HepG2 (cell line): Measurements from ENCODE around the gene ZBTB4. TPM values are rescaled to one million over a fixed set of nuclear protein-coding genes. Genes with fewer than 3 reads are reported as not detected.
"Not testable (repeated sequence)": the region's sequence is repeated elsewhere in the genome, so short reads cannot be mapped to it uniquely, and the experiment has no call there.

Experiments
- ATAC-seq: fragments of 200-7000 bp; cut with Tn5 transposase; 3 replicates; pipeline ENCODE4 v1.9.1; 2020; ENCODE audit warnings: mild to moderate bottlenecking, moderate library complexity
- BruUV-seq: library from RNA; stranded (reverse); fragments of 400-500 nt; replicated peaks from 2 replicates; lab custom pipeline; 2021; lab: Mats Ljungman, UMichigan
- CTCF ChIA-PET: fragments of 300-600 bp; formaldehyde crosslinking; extraction: SDS; loops from one replicate; lab custom pipeline; 2021; ENCODE audit warnings: low total read pairs, inconsistent platforms, low intra/inter-chr PET ratio; lab: Yijun Ruan, JAX
- POLR2A ChIA-PET: fragments of 350-600 bp; sonication (Branson Sonifier 250); formaldehyde crosslinking; loops from one replicate; lab custom pipeline; 2020; ENCODE audit warnings: antibody characterized with exemption, inconsistent platforms; lab: Yijun Ruan, JAX
- DNase-seq: peaks from one replicate; pipeline ENCODE4 v3.0.0-alpha.2; 2015; ENCODE audit warnings: low spot score
- FAIRE-seq: peaks from 3 replicates; lab custom pipeline; 2011; peaks lifted over from hg19 to GRCh38; lab: Jason Lieb, UNC
- H2AFZ ChIP-seq: one replicate; pipeline ENCODE4 v1.6.1; 2011; ENCODE audit warnings: low read length, inconsistent platforms
- H3K27ac ChIP-seq: fragments of 300-600 bp; 3 replicates; pipeline ENCODE4 v1.8.0; 2011; ENCODE audit warnings: mixed run types, mild to moderate bottlenecking, mixed read lengths, low read length, inconsistent platforms; ENCODE audit not compliant: insufficient read depth; ENCODE audit errors: extremely low read length
- H3K27me3 ChIP-seq, 2 experiments: fragments of 200-600 bp in 1 of 2; 2 replicates in 1 of 2; 3 replicates in 1 of 2; pipeline versions ENCODE4 v1.6.0 to v1.8.0; 2011; ENCODE audit warnings: low read length in 2 of 2, mild to moderate bottlenecking in 2 of 2, moderate library complexity in 2 of 2, inconsistent platforms in 1 of 2; ENCODE audit not compliant: insufficient read depth in 2 of 2, control insufficient read depth in 1 of 2
- H3K36me3 ChIP-seq, 2 experiments: fragments of 200-600 bp in 1 of 2; replicated peaks in 1 of 2; 2 replicates in 1 of 2; 3 replicates in 1 of 2; pipeline versions ENCODE4 v1.5.1 to v1.8.0; 2011; ENCODE audit warnings: low read length in 2 of 2, inconsistent platforms in 1 of 2; ENCODE audit not compliant: insufficient read depth in 2 of 2, control insufficient read depth in 1 of 2
- H3K4me1 ChIP-seq: 2 replicates; pipeline ENCODE4 v1.5.1; 2012; ENCODE audit warnings: low read length, inconsistent platforms; ENCODE audit not compliant: insufficient read depth
- H3K4me2 ChIP-seq: 2 replicates; pipeline ENCODE4 v1.6.0; 2011; ENCODE audit warnings: low read depth, low read length, inconsistent platforms
- H3K4me3 ChIP-seq, 3 experiments: fragments of 200-600 bp in 1 of 3; sonication (generic), shearing (Covaris generic) in 1 of 3; replicated peaks in 1 of 3; 2 replicates each; pipeline ENCODE4 v1.5.1; 2011 to 2016; ENCODE audit warnings: low read length in 3 of 3, inconsistent platforms in 2 of 3, low read depth in 2 of 3, mild to moderate bottlenecking in 2 of 3, control low read depth in 1 of 3, mixed read lengths in 1 of 3; ENCODE audit not compliant: insufficient read depth in 1 of 3
- H3K79me2 ChIP-seq: one replicate; pipeline ENCODE4 v1.6.1; 2011; ENCODE audit warnings: low read length, inconsistent platforms; ENCODE audit not compliant: insufficient read depth
- H3K9ac ChIP-seq: 2 replicates; pipeline ENCODE4 v1.6.0; 2011; ENCODE audit warnings: mild to moderate bottlenecking, low read depth, low read length, inconsistent platforms; ENCODE audit not compliant: insufficient read depth
- H3K9me3 ChIP-seq: 2 replicates; pipeline ENCODE4 v1.5.1; 2012; ENCODE audit warnings: mild to moderate bottlenecking, low read length
- H4K20me1 ChIP-seq: 2 replicates; pipeline ENCODE4 v1.6.0; 2011; ENCODE audit warnings: inconsistent platforms, mild to moderate bottlenecking, low read length, moderate library complexity; ENCODE audit not compliant: insufficient read depth
- CAMTA2 ChIP-seq: sonication (generic); formaldehyde crosslinking; IDR thresholded peaks from 2 replicates; pipeline ENCODE4 v1.4.0; 2020; ENCODE audit warnings: mild to moderate bottlenecking, missing genetic modification reagents, borderline replicate concordance
- HNF4A ChIP-seq: sonication (generic); formaldehyde crosslinking; IDR thresholded peaks from 2 replicates; pipeline ENCODE4 v1.4.0; 2020; ENCODE audit warnings: missing genetic modification reagents
- HNRNPL ChIP-seq: fragments of 200-400 bp; formaldehyde crosslinking; IDR thresholded peaks from 2 replicates; pipeline ENCODE4 v1.6.1; 2017; ENCODE audit warnings: mild to moderate bottlenecking, low read depth, low read length
- IKZF5 ChIP-seq: IDR thresholded peaks from 2 replicates; pipeline ENCODE4 v1.6.1; 2018; ENCODE audit warnings: missing genetic modification reagents, mild to moderate bottlenecking, missing compliant biosample characterization
- KDM6A ChIP-seq: IDR thresholded peaks from 2 replicates; pipeline ENCODE4 v1.6.1; 2016; ENCODE audit warnings: low read depth
- PATZ1 ChIP-seq: sonication (generic); formaldehyde crosslinking; IDR thresholded peaks from 2 replicates; pipeline ENCODE4 v1.4.0; 2020; ENCODE audit warnings: missing genetic modification reagents
- ZBTB38 ChIP-seq: sonication (generic); formaldehyde crosslinking; IDR thresholded peaks from 2 replicates; pipeline ENCODE4 v1.5.1; 2020; ENCODE audit warnings: mild to moderate bottlenecking, missing genetic modification reagents
- ZNF281 ChIP-seq: sonication (generic); formaldehyde crosslinking; IDR thresholded peaks from 2 replicates; pipeline ENCODE4 v1.4.0; 2020; ENCODE audit warnings: missing genetic modification reagents, borderline replicate concordance
- WGBS: methylation state at CpG from one replicate; pipeline ENCODE4 v1.1.6; 2017; ENCODE audit warnings: low lambda C conversion rate; 5-methylcytosine and 5-hydroxymethylcytosine counted together
- in situ Hi-C: cut with HindIII; loops from 2 replicates; pipeline ENCODE4 v1.10.0; 2017; ENCODE audit warnings: low pct_unique_long_range_greater_than_20kb; ENCODE audit not compliant: extremely low pct_ligation_motif_present
- intact Hi-C: fragments of 100-400 bp; cut with micrococcal nuclease; formaldehyde crosslinking; loops from one replicate; pipeline ENCODE4 v1.10.0; 2022; ENCODE audit not compliant: unreplicated experiment
- polyA plus RNA-seq, 8 experiments: library from polyadenylated mRNA; depleted of rRNA in 3 of 8; stranded (reverse) in 7 of 8; unstranded in 1 of 8; fragments of >200 nt; fragmentation: Illumina TruSeq in 4 of 8; extraction: Trizol in 4 of 8; gene quantifications; 2 replicates each; pipeline versions ENCODE4 v1.2.1 to v1.2.3, GENCODE V29; 2011 to 2016; ENCODE audit warnings: low read depth in 4 of 8, missing spikeins in 1 of 8, mixed read lengths in 1 of 8; ENCODE audit not compliant: insufficient read depth in 1 of 8
- total RNA-seq, 5 experiments: library from RNA; depleted of rRNA; stranded (reverse); fragments of >200 nt; fragmentation: Illumina TruSeq; extraction: Trizol; gene quantifications; 2 replicates each; pipeline ENCODE4 v1.2.3, GENCODE V29; 2016; ENCODE audit warnings: low read depth in 1 of 5

The ZBTB4 gene
- total and polyA plus RNA-seq, 2 of the 13 experiments (the other 11 are each of a cell fraction or from before 2014, with no cell fraction given), result 4.3 to 7.4 TPM

DNA sequence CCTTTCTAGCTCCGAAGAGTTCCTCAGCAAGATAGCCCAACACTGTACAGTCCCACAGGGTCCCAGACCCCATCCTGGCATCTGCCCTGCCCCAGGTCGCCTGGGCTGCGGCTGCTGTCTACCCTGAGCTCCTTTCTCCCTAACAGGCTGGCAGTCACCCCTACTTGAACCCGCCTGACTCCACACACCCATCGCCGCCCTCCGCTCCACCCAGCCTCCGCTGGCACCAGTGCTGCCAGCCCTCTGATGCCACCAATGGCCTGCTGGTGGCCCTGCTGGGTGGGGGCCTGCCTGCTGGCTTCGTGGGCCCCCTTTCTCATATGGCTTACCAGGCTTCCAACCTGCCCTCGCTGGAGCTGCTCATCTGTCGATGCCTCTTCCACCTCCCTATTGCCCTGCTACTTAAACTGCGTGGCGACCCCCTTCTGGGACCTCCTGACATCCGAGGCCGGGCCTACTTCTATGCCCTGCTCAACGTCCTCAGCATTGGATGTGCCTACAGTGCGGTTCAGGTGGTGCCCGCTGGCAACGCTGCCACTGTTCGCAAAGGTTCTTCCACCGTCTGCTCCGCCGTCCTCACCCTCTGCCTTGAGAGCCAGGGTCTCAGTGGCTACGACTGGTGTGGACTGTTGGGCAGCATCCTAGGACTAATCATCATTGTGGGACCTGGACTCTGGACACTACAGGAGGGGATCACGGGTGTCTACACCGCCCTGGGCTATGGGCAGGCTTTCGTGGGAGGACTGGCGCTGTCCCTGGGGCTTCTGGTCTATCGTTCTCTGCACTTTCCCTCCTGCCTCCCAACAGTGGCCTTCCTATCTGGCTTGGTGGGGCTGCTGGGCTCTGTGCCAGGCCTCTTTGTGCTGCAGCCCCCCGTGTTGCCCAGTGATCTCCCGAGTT is 2.7 kb upstream of the ZBTB4 start:
- DNase-seq, in situ Hi-C loops, FAIRE-seq, H3K36me3 ChIP-seq, BruUV-seq, H3K9me3 ChIP-seq, H2AFZ ChIP-seq, H3K27me3 ChIP-seq, CTCF ChIA-PET, H3K9ac ChIP-seq, ATAC-seq: not testable (repeated sequence)
- intact Hi-C loops, result loop anchor here (5.0 kb wide), 3 partner anchors 35 to 125 kb away; partner anchors contain the start of genes CHRNB1, TMEM256 and TMEM95
- peaks cover 28% of the 10 kb centered on the region for H4K20me1 ChIP-seq
- peak overlapping the region in 1 of 3 experiments; percentile 90; a peak in 1 of 6 replicates for H3K4me3 ChIP-seq
- H3K4me1 ChIP-seq, result peaks cover 62% of the 10 kb centered on the region
- H3K79me2 ChIP-seq, result peaks cover 48% of the 10 kb centered on the region
- peak overlapping the region; percentile 94; the same call in 1 of the 2 replicates for H3K4me2 ChIP-seq
- TF ChIP-seq CAMTA2 (CRISPR knock-in tag) (0 out of 2 replicates have a peak, but pooled peaks have one; percentile 39), ZBTB38 (CRISPR knock-in tag) (peak; percentile 45; the same call in 1 of the 2 replicates), HNRNPL (peak; percentile 44; the same call in 1 of the 2 replicates)
- WGBS, result 93% methylated on average over 23 of the region's 31 CpGs
- POLR2A ChIA-PET, result interaction anchor here (0.9 to 4.3 kb wide), 8 partner anchors 37 to 102 kb away, joined by 3 to 41 read pairs (median 4); partner anchors contain the start of genes CHRNB1, MPDU1, PLSCR3 and TMEM102
- H3K27ac ChIP-seq, result peak overlapping the region; percentile 100

DNA sequence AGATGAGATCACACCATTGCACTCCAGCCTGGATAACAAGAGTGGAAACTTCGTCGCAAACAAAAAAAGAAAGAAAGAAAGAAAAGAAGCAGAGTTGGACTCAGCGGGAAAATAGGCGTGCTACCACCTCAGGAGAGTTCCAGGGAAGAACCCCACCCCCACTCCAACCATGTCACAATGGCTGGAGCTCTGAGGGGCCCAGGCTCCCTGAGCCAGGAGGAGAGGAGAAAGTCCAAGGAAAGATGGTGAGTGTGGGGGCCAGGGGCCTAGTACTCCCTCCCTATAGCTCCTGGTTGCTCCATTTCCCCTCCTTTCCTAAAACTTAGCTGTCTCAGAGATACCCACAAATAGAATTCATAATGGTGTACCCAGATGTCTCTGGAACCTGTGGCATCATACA is 1.8 kb upstream of the ZBTB4 start, which contains the start of gene SLC35G6:
Gene SLC35G6 (plus strand): TSS at position 172 of the 400 bp plus-strand sequence. CDS start 71 bp downstream, at position 243.
- H3K79me2 ChIP-seq, result peaks cover 47% of the 10 kb centered on the region
- H3K9ac ChIP-seq, result peak within 1 kb of the TSS; percentile 67; the same call in 1 of the 2 replicates
- H3K9me3 ChIP-seq, DNase-seq, H3K36me3 ChIP-seq, FAIRE-seq, CTCF ChIA-PET, ATAC-seq, in situ Hi-C loops, H3K27me3 ChIP-seq, H2AFZ ChIP-seq, BruUV-seq: not testable (repeated sequence)
- H3K4me3 ChIP-seq, result peak within 1 kb of the TSS; percentile 69 to 86 (median 79)
- POLR2A ChIA-PET, result interaction anchor here (0.9 to 3.5 kb wide), 6 partner anchors 36 to 102 kb away, joined by 3 to 35 read pairs (median 4); partner anchors contain the start of genes MPDU1, PLSCR3, TMEM102 and TMEM256
- peak within 1 kb of the TSS; percentile 94 for H3K4me2 ChIP-seq
- H3K27ac ChIP-seq, result peak within 1 kb of the TSS; percentile 75
- intact Hi-C loops, result loop anchor here (5.0 kb wide), 3 partner anchors 34 to 124 kb away; partner anchors contain the start of genes CHRNB1, TMEM256 and TMEM95
- 43% methylated on average over 4 of the region's 4 CpGs for WGBS
- H3K4me1 ChIP-seq, result peaks cover 62% of the 10 kb centered on the region
- peaks cover 28% of the 10 kb centered on the region for H4K20me1 ChIP-seq
- TF ChIP-seq PATZ1 (CRISPR knock-in tag), result peak; percentile 68
- peak; percentile 26; the same call in 1 of the 2 replicates for TF ChIP-seq IKZF5 (CRISPR knock-in tag)
- peak; percentile 15; the same call in 1 of the 2 replicates for TF ChIP-seq KDM6A (CRISPR knock-in tag)
- TF ChIP-seq HNF4A, result peak; percentile 53
- TF ChIP-seq ZNF281 (CRISPR knock-in tag), result peak; percentile 83
